RCC 7860 (cell line): ENCODE measurements around the gene MYRIP.
"Not testable (repeated sequence)": the region's sequence is repeated elsewhere in the genome, so short reads cannot be mapped to it uniquely, and the experiment has no call there.

ENCODE experiments used
- DNase-seq: peaks from one replicate; pipeline ENCODE4 v3.0.0-alpha.2; 2015; ENCODE audit warnings: low spot score
- FAIRE-seq: peaks from 2 replicates; lab custom pipeline; 2012; peaks lifted over from hg19 to GRCh38; lab: Jason Lieb, UNC

Gene MYRIP

GRCh38 chr3:40258064-40258463 lies 448.7 kb downstream of the MYRIP start:
- FAIRE-seq (no peak), DNase-seq (no peak)

- peak; percentile 8 for DNase-seq
- FAIRE-seq: no peak
Observed at GRCh38 chr3:40258555-40258954, 449.1 kb downstream of the MYRIP start.

GRCh38 chr3:40262331-40262730 lies 452.9 kb downstream of the MYRIP start:
- no peak for FAIRE-seq
- no peak for DNase-seq

GRCh38 chr3:40264451-40264850 lies 455.0 kb downstream of the MYRIP start:
- DNase-seq: no peak
- no peak for FAIRE-seq

- no peak for DNase-seq
- no peak for FAIRE-seq
Observed at GRCh38 chr3:40265181-40265580, 455.8 kb downstream of the MYRIP start.

- no peak for FAIRE-seq
Observed at GRCh38 chr3:40267937-40268724, 458.7 kb downstream of the MYRIP start.

GRCh38 chr3:40268802-40269524 lies 459.6 kb downstream of the MYRIP start:
- DNase-seq: no peak

More at GRCh38 chr3:40267937-40268724, 458.7 kb downstream of the MYRIP start:
- DNase-seq: no peak

GRCh38 chr3:40278791-40279190 lies 469.4 kb downstream of the MYRIP start:
- FAIRE-seq (no peak), DNase-seq (no peak)

More at GRCh38 chr3:40268802-40269524, 459.6 kb downstream of the MYRIP start:
- no peak for FAIRE-seq

GRCh38 chr3:40281995-40282394 lies 472.6 kb downstream of the MYRIP start:
- DNase-seq (no peak), FAIRE-seq (no peak)

- DNase-seq, FAIRE-seq: not testable (repeated sequence)
Observed at GRCh38 chr3:40283057-40283456, 473.6 kb downstream of the MYRIP start.

- FAIRE-seq: no peak
Observed at GRCh38 chr3:40287248-40287647, 477.8 kb downstream of the MYRIP start.

GRCh38 chr3:40290396-40290795 lies 481.0 kb downstream of the MYRIP start:
- FAIRE-seq (no peak), DNase-seq (no peak)

More at GRCh38 chr3:40287248-40287647, 477.8 kb downstream of the MYRIP start:
- no peak for DNase-seq

- no peak for DNase-seq
- FAIRE-seq: no peak
Observed at GRCh38 chr3:40291471-40291870, 482.1 kb downstream of the MYRIP start.

GRCh38 chr3:40292637-40293349 lies 483.4 kb downstream of the MYRIP start:
- DNase-seq (no peak), FAIRE-seq (no peak)

GRCh38 chr3:40294434-40294833 lies 485.0 kb downstream of the MYRIP start:
- DNase-seq: no peak
- FAIRE-seq: no peak

GRCh38 chr3:40298075-40298474 lies 488.7 kb downstream of the MYRIP start:
- no peak for DNase-seq
- FAIRE-seq: no peak

GRCh38 chr3:40299130-40299720 lies 489.8 kb downstream of the MYRIP start:
- FAIRE-seq (no peak), DNase-seq (no peak)

GRCh38 chr3:40299721-40300335 lies 490.4 kb downstream of the MYRIP start:
- DNase-seq: peak; percentile 34
- FAIRE-seq: no peak

- DNase-seq (no peak), FAIRE-seq (no peak)
Observed at GRCh38 chr3:40302784-40303183, 493.4 kb downstream of the MYRIP start.

GRCh38 chr3:40304352-40304751 lies 494.9 kb downstream of the MYRIP start:
- FAIRE-seq (no peak), DNase-seq (no peak)

- DNase-seq (no peak), FAIRE-seq (no peak)
Observed at GRCh38 chr3:40306336-40306735, 496.9 kb downstream of the MYRIP start.
